K562 (cell line): ENCODE measurements around the gene SCFD2.

Source experiments
- CTCF ChIP-seq, 3 experiments: IDR thresholded peaks in 2 of 3; conservative IDR thresholded peaks in 1 of 3; 2 replicates each; pipeline ENCODE4 v1.5.1; 2011 to 2012; ENCODE audit warnings: low read length in 3 of 3, mild to moderate bottlenecking in 3 of 3, control low read depth in 2 of 3, improper control_type of control experiment in 1 of 3, inconsistent platforms in 1 of 3, low read depth in 1 of 3, mixed read lengths in 1 of 3, moderate library complexity in 1 of 3; ENCODE audit not compliant: insufficient read depth in 2 of 3
- FOXK1 ChIP-seq: sonication (generic); formaldehyde crosslinking; IDR thresholded peaks from 2 replicates; pipeline ENCODE4 v1.8.0; 2022; ENCODE audit warnings: missing genetic modification reagents, mild to moderate bottlenecking, borderline replicate concordance
- FOXO4 ChIP-seq: fragments of 450-650 bp; formaldehyde crosslinking; IDR thresholded peaks from 2 replicates; pipeline ENCODE4 v1.4.0; 2020; ENCODE audit warnings: mild to moderate bottlenecking, moderate library complexity
- MLX ChIP-seq, 2 experiments: fragments of 450-650 bp in 1 of 2; sonication (generic) in 1 of 2; formaldehyde crosslinking; conservative IDR thresholded peaks; 2 replicates each; pipeline versions ENCODE4 v1.4.0 to v1.8.1; 2020 to 2022; ENCODE audit warnings: mild to moderate bottlenecking in 1 of 2, missing genetic modification reagents in 1 of 2
- MNT ChIP-seq, 2 experiments: fragments of 450-650 bp; conservative IDR thresholded peaks; 2 replicates each; pipeline ENCODE4 v1.6.1; 2017; ENCODE audit warnings: mild to moderate bottlenecking in 2 of 2, moderate library complexity in 2 of 2
- NCOA2 ChIP-seq, 2 experiments: fragments of 450-650 bp; IDR thresholded peaks; 2 replicates each; pipeline ENCODE4 v1.6.1; 2018; ENCODE audit warnings: mild to moderate bottlenecking in 2 of 2, moderate library complexity in 1 of 2; ENCODE audit not compliant: partially characterized antibody in 2 of 2
- PHB2 ChIP-seq: fragments of 450-650 bp; IDR thresholded peaks from 2 replicates; pipeline ENCODE4 v1.6.1; 2017; ENCODE audit warnings: low read depth
- POLR2A ChIP-seq: fragments of 450-650 bp; conservative IDR thresholded peaks from 2 replicates; pipeline ENCODE4 v1.6.1; 2016
- POLR3G ChIP-seq: IDR thresholded peaks from 2 replicates; pipeline ENCODE4 v1.6.1; 2011; ENCODE audit not compliant: insufficient read length, insufficient replicate concordance; ENCODE audit errors: extremely low read depth
- ZBTB43 ChIP-seq: sonication (generic); formaldehyde crosslinking; IDR thresholded peaks from 2 replicates; pipeline ENCODE4 v1.8.0; 2023; ENCODE audit warnings: mild to moderate bottlenecking, missing genetic modification reagents
- ZNF277 ChIP-seq: fragments of 250-450 bp; sonication (Bioruptor Pico); IDR thresholded peaks from 2 replicates; pipeline ENCODE4 v1.8.0; 2022; ENCODE audit warnings: inconsistent platforms, mild to moderate bottlenecking, moderate library complexity, borderline replicate concordance
- ZNF354B ChIP-seq: fragments of 250-450 bp; sonication (Bioruptor Pico); IDR thresholded peaks from 2 replicates; pipeline ENCODE4 v1.4.0; 2020
- ZNF639 ChIP-seq, 2 experiments: fragments of 200-800 bp in 1 of 2; sonication (Bioruptor generic) in 1 of 2; sonication (generic) in 1 of 2; formaldehyde crosslinking in 1 of 2; IDR thresholded peaks in 1 of 2; conservative IDR thresholded peaks in 1 of 2; 2 replicates each; pipeline versions ENCODE4 v1.5.0 to v1.6.1; 2016 to 2020; ENCODE audit warnings: missing compliant biosample characterization in 1 of 2, missing genetic modification characterization in 1 of 2, missing genetic modification reagents in 1 of 2

GRCh38 chr4:52914051-52914605 is 451.7 kb downstream of the SCFD2 start:
- TF ChIP-seq NCOA2 (IDR thresholded peaks at IDR 0.05; ENCODE audit: partially characterized antibody in 2 of 2) (no peak), ZNF277 (CRISPR knock-in tag) (no peak), CTCF (IDR thresholded peaks at IDR 0.05 in 2 of 3, conservative IDR thresholded peaks at IDR 0.05 in 1 of 3; ENCODE audit: insufficient read depth in 2 of 3, low read depth in 1 of 3, low read length in 3 of 3) (no peak), FOXO4 (CRISPR knock-in tag) (no peak), ZBTB43 (CRISPR knock-in tag) (no peak), ZNF639 (CRISPR knock-in tag; conservative IDR thresholded peaks at IDR 0.05 in 1 of 2, IDR thresholded peaks at IDR 0.05 in 1 of 2) (no peak), ZNF354B (no peak), MLX (CRISPR knock-in tag; conservative IDR thresholded peaks at IDR 0.05) (no peak), PHB2 (no peak), POLR3G (no peak), MNT (conservative IDR thresholded peaks at IDR 0.05) (no peak), POLR2A (no peak), FOXK1 (no peak)
